Astrocyte (in vitro differentiated cells and primary cell): Measurements from ENCODE around the gene IFT22. TPM values are rescaled to one million over a fixed set of nuclear protein-coding genes. Genes with fewer than 3 reads are reported as not detected.
"Not testable (repeated sequence)": the region's sequence is repeated elsewhere in the genome, so short reads cannot be mapped to it uniquely, and the experiment has no call there.

Experiments used
- DNase-seq: peaks from one replicate; pipeline ENCODE4 v3.0.0-alpha.2; 2010; ENCODE audit warnings: low read depth
- FAIRE-seq: peaks from 2 replicates; lab custom pipeline; 2011; peaks lifted over from hg19 to GRCh38; lab: Jason Lieb, UNC
- H2AFZ ChIP-seq: 2 replicates; pipeline ENCODE4 v1.6.0; 2012; ENCODE audit warnings: low read depth, low read length, inconsistent platforms
- H3K27ac ChIP-seq: 2 replicates; pipeline ENCODE4 v1.5.1; 2011; ENCODE audit warnings: low read depth, low read length, inconsistent platforms
- H3K27me3 ChIP-seq: 2 replicates; pipeline ENCODE4 v1.6.0; 2011; ENCODE audit warnings: low read length, inconsistent platforms; ENCODE audit not compliant: insufficient read depth
- H3K36me3 ChIP-seq: 2 replicates; pipeline ENCODE4 v1.5.1; 2011; ENCODE audit warnings: low read length, inconsistent platforms; ENCODE audit not compliant: insufficient read depth
- H3K4me1 ChIP-seq: 2 replicates; pipeline ENCODE4 v1.5.1; 2011; ENCODE audit warnings: low read length, inconsistent platforms; ENCODE audit not compliant: insufficient read depth
- H3K4me2 ChIP-seq: 2 replicates; pipeline ENCODE4 v1.6.0; 2012; ENCODE audit warnings: low read length, inconsistent platforms
- H3K4me3 ChIP-seq: 2 replicates; pipeline ENCODE4 v1.5.1; 2011; ENCODE audit warnings: low read depth, mild to moderate bottlenecking, low read length, inconsistent platforms; ENCODE audit not compliant: insufficient read depth
- H3K79me2 ChIP-seq: 2 replicates; pipeline ENCODE4 v1.6.0; 2012; ENCODE audit warnings: mild to moderate bottlenecking, low read length, inconsistent platforms; ENCODE audit not compliant: insufficient read depth
- H3K9ac ChIP-seq: 2 replicates; pipeline ENCODE4 v1.6.0; 2012; ENCODE audit warnings: mild to moderate bottlenecking, low read length, inconsistent platforms
- H3K9me3 ChIP-seq: 2 replicates; pipeline ENCODE4 v1.5.1; 2012; ENCODE audit warnings: low read depth, mild to moderate bottlenecking, low read length, inconsistent platforms; ENCODE audit not compliant: insufficient read depth
- H4K20me1 ChIP-seq: 2 replicates; pipeline ENCODE4 v1.6.0; 2012; ENCODE audit warnings: low read length, inconsistent platforms; ENCODE audit not compliant: insufficient read depth
- H3K27ac Mint-ChIP-seq: one replicate; pipeline ENCODE4 v1.8.0; 2021; ENCODE audit warnings: mild to moderate bottlenecking, mixed read lengths; ENCODE audit not compliant: unreplicated experiment
- H3K27me3 Mint-ChIP-seq: one replicate; pipeline ENCODE4 v1.8.0; 2021; ENCODE audit warnings: low read depth, mixed read lengths; ENCODE audit not compliant: unreplicated experiment
- H3K36me3 Mint-ChIP-seq: one replicate; pipeline ENCODE4 v1.8.0; 2021; ENCODE audit warnings: low read depth, mixed read lengths; ENCODE audit not compliant: unreplicated experiment
- H3K4me1 Mint-ChIP-seq: one replicate; pipeline ENCODE4 v1.8.0; 2021; ENCODE audit warnings: low read depth, mixed read lengths; ENCODE audit not compliant: unreplicated experiment
- H3K4me3 Mint-ChIP-seq: one replicate; pipeline ENCODE4 v1.8.0; 2021; ENCODE audit warnings: mild to moderate bottlenecking, moderate library complexity, mixed read lengths; ENCODE audit not compliant: unreplicated experiment
- H3K9me3 Mint-ChIP-seq: one replicate; pipeline ENCODE4 v1.8.0; 2021; ENCODE audit warnings: mild to moderate bottlenecking, mixed read lengths; ENCODE audit not compliant: unreplicated experiment
- CTCF ChIP-seq: IDR thresholded peaks from 2 replicates; pipeline ENCODE4 v1.5.1; 2011; ENCODE audit warnings: low read depth, mild to moderate bottlenecking, inconsistent platforms, low read length, moderate library complexity; ENCODE audit not compliant: insufficient read depth
- EZH2 ChIP-seq: IDR thresholded peaks from 2 replicates; pipeline ENCODE4 v1.6.1; 2012; ENCODE audit warnings: mild to moderate bottlenecking, low read length, inconsistent platforms; ENCODE audit not compliant: insufficient read depth
- total RNA-seq: library from RNA; stranded (reverse); gene quantifications from 2 replicates; pipeline ENCODE4 v1.2.1, GENCODE V29; 2021

IFT22 gene
- total RNA-seq, 1 donor from 2014 or later = 20.9 TPM

- no peaks in the 10 kb centered on the region for H4K20me1 ChIP-seq
- H3K27me3 Mint-ChIP-seq = peaks cover 41% of the 10 kb centered on the region
- FAIRE-seq (no peak), DNase-seq (no peak)
- no peaks in the 10 kb centered on the region for H3K4me1 ChIP-seq
- H3K9ac ChIP-seq = no peak overlapping the region
- H3K36me3 ChIP-seq = no peaks in the 10 kb centered on the region
- no peaks in the 10 kb centered on the region for H3K9me3 Mint-ChIP-seq
- no peaks in the 10 kb centered on the region for H3K36me3 Mint-ChIP-seq
- no peak overlapping the region for H3K4me3 Mint-ChIP-seq
- H2AFZ ChIP-seq = no peak overlapping the region
- no peak overlapping the region for H3K27ac Mint-ChIP-seq
- TF ChIP-seq EZH2 (no peak), CTCF (no peak)
- no peak overlapping the region for H3K27ac ChIP-seq
- H3K27me3 ChIP-seq = peaks cover 22% of the 10 kb centered on the region
- H3K4me1 Mint-ChIP-seq = peaks cover 2% of the 10 kb centered on the region
- no peaks in the 10 kb centered on the region for H3K79me2 ChIP-seq
- no peak overlapping the region for H3K4me2 ChIP-seq
- H3K4me3 ChIP-seq = no peak overlapping the region
- no peaks in the 10 kb centered on the region for H3K9me3 ChIP-seq
These were observed 26.8 kb downstream of the IFT22 start for GRCh38 chr7:101294832-101295121.

- Mint-ChIP-seq H3K9me3 (no peaks in the 10 kb centered on the region), H3K4me1 (peaks cover 2% of the 10 kb centered on the region), H3K4me3 (no peak overlapping the region), H3K27me3 (peaks cover 43% of the 10 kb centered on the region), H3K36me3 (no peaks in the 10 kb centered on the region), H3K27ac (no peak overlapping the region)
- Histone ChIP-seq H4K20me1 (no peaks in the 10 kb centered on the region), H3K36me3 (no peaks in the 10 kb centered on the region), H2AFZ (no peak overlapping the region), H3K27me3 (peaks cover 16% of the 10 kb centered on the region), H3K4me1 (no peaks in the 10 kb centered on the region), H3K4me3 (no peak overlapping the region), H3K79me2 (no peaks in the 10 kb centered on the region), H3K27ac (no peak overlapping the region), H3K9me3 (no peaks in the 10 kb centered on the region), H3K9ac (no peak overlapping the region), H3K4me2 (no peak overlapping the region)
- FAIRE-seq (no peak), DNase-seq (no peak)
- TF ChIP-seq EZH2 = no peak
- no peak for TF ChIP-seq CTCF
These were observed 27.4 kb downstream of the IFT22 start for GRCh38 chr7:101294039-101294831.

- not testable (repeated sequence) for H2AFZ ChIP-seq, DNase-seq, H3K9ac ChIP-seq, H3K4me3 Mint-ChIP-seq, H3K4me1 Mint-ChIP-seq, H3K36me3 ChIP-seq, H3K9me3 Mint-ChIP-seq, H3K4me3 ChIP-seq, H3K9me3 ChIP-seq, H3K36me3 Mint-ChIP-seq, H4K20me1 ChIP-seq, H3K27ac ChIP-seq, H3K4me2 ChIP-seq, H3K4me1 ChIP-seq, H3K27ac Mint-ChIP-seq, FAIRE-seq, H3K79me2 ChIP-seq
- peaks cover 11% of the 10 kb centered on the region for H3K27me3 ChIP-seq
- peaks cover 47% of the 10 kb centered on the region for H3K27me3 Mint-ChIP-seq
These were observed 28.3 kb downstream of the IFT22 start for GRCh38 chr7:101293069-101294021.

GRCh38 chr7:101292566-101292965 lies 29.0 kb downstream of the IFT22 start:
- not testable (repeated sequence) for H4K20me1 ChIP-seq, H3K27ac Mint-ChIP-seq, FAIRE-seq, H3K27ac ChIP-seq, H3K4me1 Mint-ChIP-seq, H2AFZ ChIP-seq, H3K4me3 Mint-ChIP-seq, H3K9ac ChIP-seq, H3K27me3 ChIP-seq, H3K36me3 ChIP-seq, H3K9me3 Mint-ChIP-seq, DNase-seq, H3K36me3 Mint-ChIP-seq, H3K9me3 ChIP-seq, H3K79me2 ChIP-seq, H3K4me2 ChIP-seq, H3K4me1 ChIP-seq, H3K4me3 ChIP-seq
- H3K27me3 Mint-ChIP-seq = peaks cover 46% of the 10 kb centered on the region
